Activated naive CD4-positive, alpha-beta T cell treated with anti-CD3 and anti-CD28 coated beads, Interleukin-2, amount 50 U/mL, for 16 hours (primary cell): ENCODE results near the gene PRIM2.
"Not testable (repeated sequence)": the region's sequence is repeated elsewhere in the genome, so short reads cannot be mapped to it uniquely, and the experiment has no call there.

Experiments used
- DNase-seq: peaks from one replicate; pipeline ENCODE4 v3.0.0-alpha.2; 2020

The PRIM2 gene

GRCh38 chr6:57368965-57369731 lies 51.7 kb downstream of the PRIM2 start:
- not testable (repeated sequence) for DNase-seq

DNA sequence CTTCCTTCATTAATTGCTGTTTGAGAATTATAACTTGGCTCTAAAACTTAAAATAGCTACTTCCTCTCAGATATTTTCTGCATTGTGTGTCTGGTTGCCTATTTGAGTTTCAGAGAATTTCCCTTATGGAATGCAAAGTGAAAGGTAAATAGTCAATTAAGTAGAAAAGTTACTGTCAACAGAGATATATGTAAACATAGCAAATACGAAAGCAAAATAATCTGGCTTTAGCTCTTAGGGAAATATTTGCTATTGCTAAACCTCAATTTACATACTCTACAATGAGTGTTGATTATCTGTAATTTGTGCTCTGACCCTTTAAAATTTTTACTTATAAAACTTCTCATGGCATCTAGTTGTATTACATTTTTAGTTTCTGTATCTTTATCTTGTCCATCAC lies 54.3 kb downstream of the PRIM2 start:
- DNase-seq = not testable (repeated sequence)

- DNase-seq = not testable (repeated sequence)
Measured at GRCh38 chr6:57374764-57375163, 57.3 kb downstream of the PRIM2 start.

GRCh38 chr6:57376083-57376482 lies 58.7 kb downstream of the PRIM2 start:
- not testable (repeated sequence) for DNase-seq

DNA sequence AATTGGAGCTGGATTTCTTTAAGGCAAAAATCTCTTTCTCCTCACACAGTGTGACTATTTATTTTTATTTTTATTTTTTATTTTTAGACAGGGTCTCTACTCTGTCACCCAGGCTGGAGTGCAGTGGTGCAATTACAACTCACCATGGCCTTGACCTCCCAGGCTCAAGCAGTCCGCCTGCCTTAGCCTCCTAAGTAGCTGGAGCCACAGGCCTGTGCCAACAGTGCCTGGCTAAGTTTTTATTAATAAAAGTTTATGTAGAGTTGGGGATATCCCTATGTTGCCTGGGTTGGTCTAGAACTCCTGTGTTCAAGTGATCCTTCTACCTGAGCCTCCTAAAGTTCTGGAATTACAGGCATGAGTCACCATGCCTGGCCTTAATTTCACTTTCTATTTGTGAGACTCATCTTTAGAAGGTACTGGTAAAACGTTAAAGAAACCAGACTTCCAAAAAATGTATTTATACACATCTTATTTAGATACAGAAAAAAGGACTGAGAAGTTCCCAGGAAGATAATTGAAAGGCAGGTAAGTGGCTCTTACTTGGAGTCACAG lies 71.7 kb downstream of the PRIM2 start:
- DNase-seq = not testable (repeated sequence)

DNA sequence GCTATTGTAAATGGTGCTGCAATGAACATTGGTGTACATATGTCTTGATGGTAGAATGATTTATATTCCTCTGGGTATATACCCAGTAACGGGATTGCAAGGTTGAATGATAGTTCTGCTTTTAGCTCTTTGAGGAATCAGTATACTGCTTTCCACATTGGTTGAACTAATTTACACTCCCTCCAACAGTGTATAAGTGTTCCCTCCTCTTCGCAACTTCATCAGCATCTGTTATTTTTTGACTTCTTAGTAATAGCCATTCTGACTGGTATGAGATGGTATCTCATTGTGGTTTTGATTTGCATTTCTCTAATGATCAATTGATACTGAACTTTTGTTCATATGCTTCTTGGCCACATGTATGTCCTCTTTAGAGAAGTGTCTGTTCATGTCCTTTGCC lies 73.4 kb downstream of the PRIM2 start:
- not testable (repeated sequence) for DNase-seq

DNA sequence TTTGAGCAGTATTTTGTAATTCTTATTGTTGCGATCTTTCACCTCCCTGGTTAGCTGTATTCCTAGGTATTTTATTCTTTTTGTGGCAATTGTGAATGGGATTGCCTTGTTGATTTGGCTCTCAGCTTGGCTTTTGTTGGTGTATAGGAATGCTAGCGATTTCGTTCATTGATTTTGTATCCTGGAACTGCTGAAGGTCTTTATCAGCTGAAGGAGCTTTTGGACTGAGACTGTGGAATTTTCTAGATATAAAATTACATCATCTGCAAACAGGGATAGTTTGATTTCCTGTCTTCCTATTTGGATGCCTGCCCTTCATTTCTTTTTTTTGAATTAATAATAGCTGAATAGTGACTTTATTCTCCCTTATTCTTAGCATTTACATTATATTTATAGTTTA lies 74.6 kb downstream of the PRIM2 start:
- DNase-seq = not testable (repeated sequence)

DNA sequence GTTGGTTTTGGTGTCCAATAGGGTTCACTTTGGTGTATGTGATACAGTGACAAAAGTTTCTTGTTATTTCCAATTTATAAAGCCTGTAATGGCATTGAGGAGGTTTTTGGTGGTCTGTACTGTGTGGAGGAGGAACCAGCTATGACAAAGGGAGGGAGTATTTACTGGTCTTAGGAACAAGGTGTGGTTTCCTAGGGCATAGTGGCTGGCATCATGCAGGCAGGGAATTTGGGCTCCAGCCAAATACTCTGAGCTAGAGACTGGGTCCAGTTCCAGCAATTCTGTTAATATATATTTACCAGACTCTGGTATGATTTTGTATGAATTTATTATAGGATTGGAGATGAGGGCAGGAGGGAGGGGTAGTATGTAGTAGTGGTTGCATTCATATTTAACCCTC lies 101.9 kb downstream of the PRIM2 start:
- not testable (repeated sequence) for DNase-seq

GRCh38 chr6:57421503-57421902 lies 104.1 kb downstream of the PRIM2 start:
- no peak for DNase-seq

GRCh38 chr6:57423468-57423867 lies 106.0 kb downstream of the PRIM2 start:
- DNase-seq = no peak

DNA sequence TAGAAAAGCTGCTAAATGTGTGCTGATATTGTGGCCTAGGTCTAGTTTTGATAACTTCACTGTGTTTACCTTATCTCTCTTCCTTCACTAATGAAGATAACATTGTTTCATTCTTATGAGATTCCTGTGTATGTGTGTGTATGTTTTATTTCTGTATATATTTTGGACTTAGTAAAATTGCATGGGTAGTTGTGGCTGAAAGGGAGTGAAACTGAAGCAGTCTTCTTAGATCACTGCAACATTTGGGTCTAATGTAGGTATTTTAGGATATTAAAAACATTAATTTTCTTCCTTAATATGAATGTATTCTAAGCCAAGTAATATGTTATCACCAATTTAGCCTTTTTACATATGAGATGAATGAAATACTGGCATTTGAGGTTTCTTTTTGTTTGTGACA lies 114.3 kb downstream of the PRIM2 start:
- DNase-seq = not testable (repeated sequence)

DNA sequence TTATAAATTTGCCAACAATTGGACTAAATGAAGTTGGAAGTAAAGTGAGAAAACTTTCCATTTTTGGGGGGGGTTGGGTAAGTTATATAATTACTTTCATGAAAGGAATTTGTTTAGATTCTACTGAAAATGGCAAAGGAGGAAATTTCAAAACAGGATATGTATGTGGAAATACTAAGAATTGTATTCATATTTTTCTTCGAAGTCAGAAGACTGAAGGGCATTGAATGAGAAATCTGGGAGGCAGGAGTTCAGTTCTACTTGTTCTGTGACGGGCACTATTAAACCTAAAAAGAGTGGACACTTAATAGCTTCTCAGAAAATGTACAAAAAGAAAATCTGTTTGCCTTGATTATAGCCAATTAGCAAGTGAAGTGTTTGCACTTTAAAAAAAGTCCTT lies 114.7 kb downstream of the PRIM2 start:
- no peak for DNase-seq

DNA sequence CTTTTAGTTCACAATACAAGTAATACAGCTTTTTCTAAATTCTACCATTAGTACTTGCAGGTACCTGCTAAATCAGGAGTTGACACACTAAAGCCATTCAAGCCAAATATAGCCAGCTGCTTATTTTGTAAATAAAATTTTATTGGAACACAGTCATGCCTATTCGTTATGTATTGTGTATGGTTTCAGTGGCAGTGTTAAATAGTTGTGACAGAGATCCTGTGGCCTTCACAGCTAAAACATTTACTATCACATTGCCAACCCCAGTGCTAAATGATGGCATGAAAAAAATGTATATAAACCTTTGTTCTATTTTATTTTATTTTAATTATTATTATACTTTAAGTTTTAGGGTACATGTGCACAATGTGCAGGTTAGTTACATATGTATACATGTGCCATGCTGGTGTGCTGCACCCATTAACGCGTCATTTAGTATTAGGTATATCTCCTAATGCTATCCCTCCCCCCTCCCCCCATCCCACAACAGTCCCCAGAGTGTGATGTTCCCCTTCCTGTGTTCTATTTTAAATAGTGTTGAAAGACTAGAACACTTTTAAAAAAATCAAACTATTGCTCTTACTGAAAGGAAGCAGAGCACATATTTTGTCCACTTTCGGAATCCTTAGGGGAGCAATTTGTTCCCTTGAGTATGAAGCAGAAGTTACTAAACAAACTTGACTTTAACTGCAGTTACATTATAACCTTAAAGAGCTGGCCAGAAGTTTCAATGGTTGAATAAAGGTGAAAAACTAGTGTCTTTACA lies 115.7 kb downstream of the PRIM2 start:
- DNase-seq = no peak

- not testable (repeated sequence) for DNase-seq
Measured at GRCh38 chr6:57433790-57434189, 116.4 kb downstream of the PRIM2 start.

DNA sequence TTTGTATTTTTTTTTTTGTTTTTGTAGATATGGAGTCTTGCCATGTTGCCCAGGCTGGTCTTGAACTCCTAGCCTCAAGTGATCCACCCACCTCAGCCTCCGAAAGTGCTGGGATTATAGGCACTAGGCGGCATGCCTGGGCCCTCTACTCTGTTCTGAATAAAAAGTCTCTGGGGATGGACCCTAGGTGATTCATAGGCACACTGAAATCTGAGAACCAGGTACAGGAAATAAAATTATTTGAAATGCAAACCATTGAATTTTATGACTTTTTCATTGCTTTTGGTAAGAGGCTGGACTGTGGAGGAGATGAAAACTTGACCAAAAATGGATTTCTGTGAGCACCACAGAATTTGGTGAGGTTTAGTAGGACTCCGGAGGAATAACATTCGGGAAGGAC lies 117.5 kb downstream of the PRIM2 start:
- no peak for DNase-seq

DNA sequence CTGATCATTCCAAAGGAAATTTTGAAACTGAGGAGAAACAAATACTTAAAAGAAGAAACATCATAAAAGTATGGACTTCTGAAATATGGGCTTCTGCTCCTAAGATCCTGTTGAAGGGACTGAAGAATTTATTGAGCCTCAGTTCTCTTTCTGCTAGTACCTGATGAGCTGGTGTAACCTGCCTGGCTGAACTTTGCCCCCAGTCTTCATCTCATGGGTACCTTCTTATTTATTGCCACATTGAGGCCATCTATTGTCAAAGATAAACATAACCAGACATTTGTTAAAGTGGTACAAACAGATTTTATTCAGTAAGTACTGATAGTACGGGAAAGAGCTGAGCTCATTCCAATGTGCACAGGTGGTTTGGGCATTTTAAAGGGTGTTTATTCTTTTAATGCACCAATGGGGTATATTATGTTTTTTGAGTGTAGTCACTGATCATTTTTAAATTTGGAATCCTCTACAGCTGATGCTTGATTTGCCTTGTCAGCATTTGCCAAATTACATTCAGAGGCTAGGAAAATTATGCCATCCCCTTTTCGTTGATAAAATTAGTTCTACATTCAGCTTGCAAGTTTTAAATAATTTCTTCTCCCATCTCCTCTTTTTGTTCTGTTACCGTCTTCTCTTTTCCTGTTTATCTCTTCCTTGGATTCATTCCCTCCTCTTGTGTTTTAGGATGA lies 118.2 kb downstream of the PRIM2 start:
- DNase-seq = no peak

DNA sequence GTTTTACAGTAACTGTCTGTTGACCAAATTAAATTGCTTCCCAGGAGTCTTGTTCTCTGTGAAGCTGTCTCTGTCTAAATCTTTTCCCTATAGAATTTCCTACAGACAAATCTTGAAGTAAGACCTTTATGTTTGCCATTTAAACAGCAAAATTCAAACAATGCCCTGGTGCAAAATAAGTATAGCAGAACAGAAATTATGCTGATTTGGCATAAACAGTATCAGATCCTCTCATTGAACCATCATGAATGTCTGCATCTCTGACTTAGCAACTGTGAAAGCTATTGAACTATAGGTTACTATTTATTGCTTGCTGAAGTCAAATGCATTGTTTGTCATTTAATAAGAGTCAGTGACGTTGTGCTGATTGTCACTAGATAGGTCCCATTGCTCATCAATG lies 123.3 kb downstream of the PRIM2 start:
- DNase-seq = not testable (repeated sequence)

DNA sequence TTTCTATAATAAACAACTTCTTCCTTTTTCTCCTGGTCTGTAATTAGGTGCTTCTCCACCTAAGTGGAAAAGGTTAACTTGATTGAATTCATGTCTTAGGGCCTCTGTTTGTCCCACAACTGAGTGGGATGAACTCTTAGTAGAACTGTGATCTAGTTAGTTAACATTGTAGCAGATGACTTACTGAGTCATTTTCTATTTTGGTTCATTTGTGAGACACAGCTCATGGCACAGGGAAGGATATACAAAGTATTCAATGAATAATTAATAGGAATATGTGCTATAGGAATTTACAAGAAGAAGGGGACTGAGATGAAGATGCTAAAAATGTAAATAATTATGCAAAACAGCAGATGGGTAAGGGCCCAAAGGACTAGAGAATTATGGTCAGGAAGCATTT lies 124.7 kb downstream of the PRIM2 start:
- not testable (repeated sequence) for DNase-seq

- DNase-seq = not testable (repeated sequence)
Measured at GRCh38 chr6:57443181-57443580, 125.8 kb downstream of the PRIM2 start.

GRCh38 chr6:57444787-57445186 lies 127.4 kb downstream of the PRIM2 start:
- DNase-seq = not testable (repeated sequence)

DNA sequence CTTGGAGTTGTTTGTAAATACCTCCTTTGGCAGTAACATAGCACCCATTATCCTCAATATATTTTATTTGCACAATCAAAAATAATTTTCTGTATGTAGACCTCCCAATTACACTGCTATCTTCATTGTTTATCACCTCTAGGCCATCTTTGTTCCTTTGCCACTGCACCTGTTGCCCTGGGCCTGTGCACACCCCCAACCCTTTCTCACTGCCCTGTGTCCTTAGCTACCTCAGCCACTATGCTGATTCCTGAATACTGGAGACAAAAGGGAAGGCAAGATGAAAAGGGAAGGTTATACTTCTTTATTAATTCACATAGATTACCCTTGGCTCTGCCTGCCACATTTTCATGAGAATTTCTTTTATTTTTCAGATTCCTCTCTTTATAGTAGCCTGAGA lies 127.9 kb downstream of the PRIM2 start:
- DNase-seq = not testable (repeated sequence)

GRCh38 chr6:57445790-57446468 lies 128.5 kb downstream of the PRIM2 start:
- DNase-seq = not testable (repeated sequence)
